ENCODE measurements around the gene TNFRSF1B.
"Not testable (repeated sequence)": the region's sequence is repeated elsewhere in the genome, so short reads cannot be mapped to it uniquely, and the experiment has no call there.

Gene TNFRSF1B

DNA sequence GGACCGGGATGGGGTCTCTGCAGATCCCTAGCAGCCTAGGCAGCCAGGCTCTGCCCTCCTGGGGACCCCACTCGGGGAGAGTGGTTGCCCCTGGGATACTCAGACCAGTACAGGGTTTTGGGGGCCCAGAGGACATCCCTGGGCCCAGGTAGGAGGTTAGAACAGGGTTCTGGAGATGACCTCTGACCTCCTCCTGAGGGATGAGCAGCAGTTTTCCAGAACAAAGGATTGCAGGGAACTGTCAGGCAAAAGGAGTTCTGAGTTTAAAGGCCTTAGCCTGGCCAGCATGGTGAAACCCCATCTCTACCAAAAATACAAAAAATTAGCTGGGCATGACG is 42.7 kb downstream of the TNFRSF1B start:
- Histone ChIP-seq H4K20me1 (no peaks in the 10 kb centered on the region), H3K4me2 (peak overlapping the region; percentile 63)

DNA sequence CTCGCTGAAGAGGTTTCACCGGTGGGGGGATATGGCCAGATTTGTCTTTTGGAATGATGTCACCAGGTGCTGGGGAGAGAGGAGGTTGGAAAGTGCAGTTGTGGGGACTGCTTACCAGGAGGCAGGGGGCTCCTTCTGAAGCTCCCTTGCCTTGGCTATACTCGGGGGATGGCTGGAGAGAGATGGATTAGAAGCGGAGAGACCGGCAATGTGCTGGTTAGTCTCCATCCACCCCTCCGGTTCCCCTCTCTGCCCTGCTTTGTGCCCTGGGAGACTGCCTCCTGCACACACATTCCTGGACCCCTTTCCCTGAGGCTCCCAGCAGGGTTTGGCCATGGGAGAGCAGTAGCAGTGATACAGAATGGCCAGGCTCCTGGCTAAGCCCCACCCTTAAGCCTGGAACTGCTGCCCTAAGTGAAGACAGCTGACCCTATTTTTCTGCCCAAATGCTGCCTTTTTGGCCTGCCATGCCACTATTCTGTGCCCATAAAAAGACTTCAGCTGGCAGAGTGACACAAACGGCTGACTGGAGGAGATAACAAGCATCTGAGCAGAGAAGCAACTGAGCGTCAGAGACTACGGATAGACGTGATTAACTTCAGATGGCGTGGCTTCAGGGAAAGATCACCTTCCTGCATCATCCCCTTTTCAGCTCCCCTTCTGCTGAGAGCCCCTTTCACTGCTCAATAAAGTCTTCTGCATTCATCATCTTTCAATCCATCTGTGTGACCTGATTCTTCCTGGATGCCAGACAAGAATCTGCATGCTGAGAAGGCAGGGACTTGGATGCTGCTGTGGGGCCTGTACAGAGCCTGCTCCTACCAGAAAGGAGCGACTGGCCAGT is 48.5 kb downstream of the TNFRSF1B start:
- Histone ChIP-seq H3K27ac (no peak overlapping the region), H3K27me3 (no peaks in the 10 kb centered on the region), H3K9me3 (peaks cover 13% of the 10 kb centered on the region), H3K4me3 (no peak overlapping the region), H4K20me1 (no peaks in the 10 kb centered on the region), H3K4me2 (no peak overlapping the region), H3K9ac (no peak overlapping the region), H3K4me1 (peaks cover 8% of the 10 kb centered on the region), H3K36me3 (no peaks in the 10 kb centered on the region)
- no peak for TF ChIP-seq Cebpa-rat (IDR thresholded peaks at IDR 0.05)

More for the DNA sequence above, 42.7 kb downstream of the TNFRSF1B start:
- Histone ChIP-seq H3K27me3 (no peaks in the 10 kb centered on the region), H3K9ac (no peak overlapping the region), H3K4me1 (peaks cover 41% of the 10 kb centered on the region), H3K27ac (peak overlapping the region; percentile 18; the same call in 1 of the 2 replicates), H3K36me3 (no peaks in the 10 kb centered on the region), H3K4me3 (no peak overlapping the region), H3K9me3 (no peaks in the 10 kb centered on the region)
- TF ChIP-seq Cebpa-rat (IDR thresholded peaks at IDR 0.05): no peak

DNA sequence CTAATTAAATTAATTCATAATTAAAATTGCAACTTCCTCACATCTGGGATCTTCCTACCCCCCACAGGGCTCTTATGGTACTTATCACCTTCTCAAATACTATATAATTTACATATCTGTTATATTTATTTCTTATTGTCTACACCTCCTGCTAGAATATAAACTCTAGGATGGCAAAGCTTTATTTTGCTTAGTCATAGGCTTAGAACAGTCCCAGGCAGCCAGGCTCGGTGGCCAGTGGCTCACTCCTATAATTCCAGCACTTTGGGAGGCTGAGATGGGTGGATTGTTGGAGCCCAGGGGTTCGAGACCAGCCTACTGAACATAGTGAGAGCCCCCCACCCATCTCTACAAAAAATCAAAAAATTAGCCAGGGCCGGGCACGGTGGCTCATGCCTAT is 53.0 kb downstream of the TNFRSF1B start:
- TF ChIP-seq Cebpa-rat (IDR thresholded peaks at IDR 0.05): no peak
- Histone ChIP-seq H3K4me2 (no peak overlapping the region), H3K9me3 (peaks cover 46% of the 10 kb centered on the region), H3K9ac (no peak overlapping the region), H3K27ac (no peak overlapping the region), H3K36me3 (no peaks in the 10 kb centered on the region), H3K4me3 (no peak overlapping the region), H3K4me1 (no peaks in the 10 kb centered on the region), H4K20me1 (no peaks in the 10 kb centered on the region), H3K27me3 (no peaks in the 10 kb centered on the region)

DNA sequence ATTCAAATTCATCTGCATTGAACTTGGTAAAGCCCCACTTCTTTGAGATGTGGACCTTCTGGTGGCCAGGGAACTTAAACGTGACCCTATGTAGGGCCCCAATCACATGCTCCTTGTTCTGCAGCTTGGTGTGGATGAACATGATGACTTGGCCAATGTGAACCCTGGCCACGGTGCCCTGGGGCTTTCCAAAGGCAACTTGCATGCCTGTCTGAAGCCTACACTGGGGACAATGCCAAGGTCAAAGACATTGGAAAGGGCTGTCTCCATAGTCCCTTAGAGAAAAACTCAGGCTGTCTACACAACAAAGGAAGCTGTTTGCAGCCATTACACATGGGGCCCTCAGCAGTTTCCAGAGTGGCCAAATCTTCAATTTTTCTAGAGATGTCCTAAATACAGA is 54.1 kb downstream of the TNFRSF1B start:
- H3K36me3 ChIP-seq: no peaks in the 10 kb centered on the region
- H3K9me3 ChIP-seq: peaks cover 38% of the 10 kb centered on the region
- TF ChIP-seq Cebpa-rat (IDR thresholded peaks at IDR 0.05): no peak
- no peaks in the 10 kb centered on the region for H3K27me3 ChIP-seq
- no peak overlapping the region for H3K4me2 ChIP-seq
- H3K4me3 ChIP-seq: no peak overlapping the region
- H3K4me1 ChIP-seq: no peaks in the 10 kb centered on the region
- H3K27ac ChIP-seq: no peak overlapping the region
- H3K9ac ChIP-seq: no peak overlapping the region
- no peaks in the 10 kb centered on the region for H4K20me1 ChIP-seq

DNA sequence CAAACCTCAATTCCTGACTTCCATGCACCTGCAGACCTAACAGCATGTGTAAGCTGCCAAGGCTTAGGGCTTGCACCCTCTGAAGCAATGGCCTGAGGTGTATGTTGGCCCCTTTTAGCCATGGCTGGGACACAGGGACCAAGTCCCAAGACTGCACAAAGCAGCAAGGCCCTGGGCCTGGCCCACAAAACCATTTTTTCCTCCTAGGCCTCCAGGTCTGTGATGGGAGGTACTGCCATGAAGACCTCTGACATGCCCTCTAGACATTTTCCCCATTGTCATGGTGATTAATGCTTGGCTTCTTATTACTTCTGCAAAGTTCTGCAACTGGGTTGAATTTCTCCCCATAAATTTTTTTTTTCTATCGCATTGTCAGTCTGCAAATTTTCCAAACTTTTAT is 55.9 kb downstream of the TNFRSF1B start:
- not testable (repeated sequence) for H3K27ac ChIP-seq, H4K20me1 ChIP-seq, H3K4me1 ChIP-seq, H3K27me3 ChIP-seq, H3K9ac ChIP-seq, H3K36me3 ChIP-seq, H3K4me3 ChIP-seq, H3K4me2 ChIP-seq
- H3K9me3 ChIP-seq: peaks cover 33% of the 10 kb centered on the region

DNA sequence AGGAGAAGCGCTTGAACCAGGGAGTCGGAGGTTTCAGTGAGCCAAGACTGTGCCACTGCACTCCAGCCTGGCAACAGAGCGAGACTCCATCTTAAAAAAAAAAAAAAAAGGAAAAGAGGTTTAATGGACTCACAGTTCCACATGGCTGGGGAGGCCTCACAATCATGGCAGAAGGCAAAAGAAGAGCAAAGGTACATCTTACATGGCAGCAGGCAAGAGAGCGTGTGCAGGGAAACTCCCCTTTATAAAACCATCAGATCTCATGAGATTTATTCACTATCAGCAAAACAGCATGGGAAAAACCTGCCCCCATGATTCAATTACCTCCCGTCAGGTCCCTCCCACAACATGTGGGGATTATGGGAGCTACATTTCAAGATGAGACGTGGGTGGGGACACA is 57.3 kb downstream of the TNFRSF1B start:
- not testable (repeated sequence) for H4K20me1 ChIP-seq, H3K4me3 ChIP-seq, H3K27me3 ChIP-seq, H3K4me1 ChIP-seq, H3K9ac ChIP-seq, H3K4me2 ChIP-seq, H3K36me3 ChIP-seq, H3K27ac ChIP-seq
- peaks cover 33% of the 10 kb centered on the region for H3K9me3 ChIP-seq

DNA sequence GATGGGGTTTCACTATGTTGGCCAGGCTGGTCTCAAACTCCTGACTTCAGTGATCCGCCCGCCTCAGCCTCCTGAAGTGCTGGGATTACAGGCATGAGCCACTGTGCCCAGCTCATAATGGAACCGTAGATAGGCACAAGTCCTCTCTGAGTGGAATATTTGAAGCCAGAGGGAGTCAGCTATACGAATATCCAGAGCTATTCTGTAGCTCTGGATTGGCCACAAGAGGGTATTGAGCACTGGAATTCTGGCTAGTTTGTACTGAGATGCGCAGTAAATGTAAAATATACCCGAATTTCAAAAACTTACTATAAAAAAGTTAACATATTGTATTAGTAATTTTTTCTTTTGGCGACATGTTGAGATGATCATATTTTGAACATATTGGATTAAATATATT is 62.2 kb downstream of the TNFRSF1B start:
- TF ChIP-seq Cebpa-rat (IDR thresholded peaks at IDR 0.05): no peak
- Histone ChIP-seq H3K4me3 (no peak overlapping the region), H3K27me3 (no peaks in the 10 kb centered on the region), H3K4me2 (no peak overlapping the region), H4K20me1 (peaks cover 39% of the 10 kb centered on the region), H3K4me1 (peaks cover 11% of the 10 kb centered on the region), H3K9ac (no peak overlapping the region), H3K27ac (no peak overlapping the region), H3K9me3 (peaks cover 8% of the 10 kb centered on the region), H3K36me3 (no peaks in the 10 kb centered on the region)

DNA sequence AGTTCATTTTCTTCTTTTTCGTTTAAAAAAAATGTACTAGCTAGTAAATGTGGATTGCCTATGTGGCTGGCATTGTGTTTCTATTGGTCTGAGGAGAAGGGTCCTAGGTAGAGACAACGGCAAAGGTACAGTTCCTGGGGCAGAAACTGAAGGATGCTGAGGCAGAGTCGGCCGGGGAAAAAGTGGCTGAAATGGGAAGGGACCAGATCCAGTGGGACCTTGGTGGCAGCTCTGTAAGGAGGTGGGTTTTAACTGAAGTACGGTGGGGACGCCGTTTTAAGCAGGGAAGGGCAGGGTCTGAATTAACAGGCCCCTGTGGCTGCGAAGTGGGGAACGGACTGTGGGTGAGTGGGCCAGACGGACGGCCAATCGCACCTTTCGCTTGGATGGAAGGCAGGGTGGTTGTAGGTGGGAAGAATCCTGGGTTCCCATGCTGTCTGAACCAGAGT is 62.6 kb downstream of the TNFRSF1B start:
- no peak for TF ChIP-seq Cebpa-rat (IDR thresholded peaks at IDR 0.05)
- Histone ChIP-seq H4K20me1 (peaks cover 43% of the 10 kb centered on the region), H3K9ac (no peak overlapping the region), H3K4me1 (peaks cover 11% of the 10 kb centered on the region), H3K36me3 (peaks cover under 1% of the 10 kb centered on the region; the same call in 1 of the 2 replicates), H3K27ac (no peak overlapping the region), H3K27me3 (no peaks in the 10 kb centered on the region), H3K4me2 (no peak overlapping the region), H3K4me3 (peak overlapping the region; percentile 100; the same call in 1 of the 2 replicates), H3K9me3 (peaks cover 3% of the 10 kb centered on the region)

DNA sequence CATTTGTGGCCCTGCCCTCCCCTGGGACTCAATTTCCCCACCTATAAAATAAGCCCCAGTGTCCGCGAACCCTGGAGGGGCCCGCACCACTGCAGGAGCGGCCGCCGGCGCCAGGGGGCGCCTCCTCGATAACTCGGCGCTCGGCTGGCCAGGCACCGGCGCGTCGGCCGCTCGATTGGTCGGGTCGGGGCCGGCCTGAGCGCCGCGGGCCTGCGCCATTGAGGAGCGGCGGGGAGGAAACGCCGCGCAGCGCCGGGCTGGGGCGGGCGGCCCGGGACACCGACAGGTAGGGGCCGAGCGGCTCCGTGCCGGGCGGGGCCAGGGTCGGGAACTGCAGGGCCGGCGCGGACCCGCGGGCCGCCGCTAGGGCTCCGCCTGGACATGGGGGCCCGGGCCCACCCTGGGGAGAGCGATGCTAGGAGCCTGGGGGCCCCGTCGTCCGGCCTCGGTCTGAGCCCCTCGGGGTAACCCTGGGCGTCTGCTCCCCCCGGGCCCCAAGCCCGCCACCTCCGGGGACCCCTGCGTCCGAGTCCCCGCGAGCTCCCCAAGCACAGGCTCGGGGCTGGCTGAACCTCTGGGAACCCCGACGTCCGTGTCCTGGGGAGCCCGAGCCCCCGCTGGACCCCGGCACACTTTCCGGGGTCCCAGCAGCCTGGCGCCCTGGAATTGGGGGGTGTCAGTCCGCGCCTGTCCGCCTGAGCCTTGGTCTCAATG is 63.2 kb downstream of the TNFRSF1B start, which contains the start of gene VPS13D:
Gene VPS13D (plus strand): TSS at position 196 of the 714 bp plus-strand sequence. CDS start 4,237 bp downstream, outside the sequence.
- no peak for TF ChIP-seq Cebpa-rat (IDR thresholded peaks at IDR 0.05)
- Histone ChIP-seq H3K27ac (peak within 1 kb of the TSS; percentile 92), H3K9ac (peak within 1 kb of the TSS; percentile 94), H3K4me3 (peak within 1 kb of the TSS; percentile 100), H3K36me3 (peaks cover 6% of the 10 kb centered on the region), H4K20me1 (peaks cover 43% of the 10 kb centered on the region), H3K27me3 (no peaks in the 10 kb centered on the region), H3K4me2 (peak within 1 kb of the TSS; percentile 95), H3K4me1 (peaks cover 11% of the 10 kb centered on the region), H3K9me3 (no peaks in the 10 kb centered on the region)

All from BLaER1 (cell line).